ENCODE results near the gene DGKG.

The DGKG gene

GRCh38 chr3:186132487-186132886 lies 229.5 kb downstream of the DGKG start:
- no peak for DNase-seq (ENCODE audit: extremely low read depth, low read depth)
- TF ChIP-seq CTCF (IDR thresholded peaks at IDR 0.05; ENCODE audit: low read depth, low read length), result no peak

DNA sequence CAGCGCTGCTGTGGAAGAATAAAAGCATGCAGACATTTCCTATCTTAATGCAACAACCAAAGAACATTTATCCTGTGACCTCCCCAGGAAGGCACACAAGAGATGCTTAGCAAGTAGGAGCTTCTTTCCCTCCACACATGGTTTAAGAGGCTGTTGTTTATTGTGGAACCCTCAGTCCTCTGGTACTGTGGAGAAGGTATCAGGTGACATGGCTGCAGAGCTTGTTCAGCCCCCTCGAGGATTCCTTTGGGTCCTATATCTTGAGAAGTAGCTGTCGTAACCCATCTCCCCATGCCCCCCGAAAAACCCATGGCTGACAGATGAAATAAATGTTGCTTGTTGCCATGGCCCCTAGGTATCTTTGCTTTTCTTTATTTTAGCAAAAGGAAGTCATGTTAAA lies 232.8 kb downstream of the DGKG start:
- no peak for DNase-seq (ENCODE audit: extremely low read depth, low read depth)
- TF ChIP-seq CTCF (IDR thresholded peaks at IDR 0.05; ENCODE audit: low read depth, low read length), result no peak

- no peak for TF ChIP-seq CTCF (IDR thresholded peaks at IDR 0.05; ENCODE audit: low read depth, low read length)
- DNase-seq (ENCODE audit: extremely low read depth, low read depth), result no peak
These were observed 233.9 kb downstream of the DGKG start for GRCh38 chr3:186128158-186128557.

- TF ChIP-seq CTCF (IDR thresholded peaks at IDR 0.05; ENCODE audit: low read depth, low read length), result no peak
- no peak for DNase-seq (ENCODE audit: extremely low read depth, low read depth)
These were observed 234.6 kb downstream of the DGKG start for GRCh38 chr3:186127463-186127862.

- DNase-seq (ENCODE audit: extremely low read depth, low read depth), result no peak
- no peak for TF ChIP-seq CTCF (IDR thresholded peaks at IDR 0.05; ENCODE audit: low read depth, low read length)
These were observed 236.9 kb downstream of the DGKG start for GRCh38 chr3:186125118-186125517.

DNA sequence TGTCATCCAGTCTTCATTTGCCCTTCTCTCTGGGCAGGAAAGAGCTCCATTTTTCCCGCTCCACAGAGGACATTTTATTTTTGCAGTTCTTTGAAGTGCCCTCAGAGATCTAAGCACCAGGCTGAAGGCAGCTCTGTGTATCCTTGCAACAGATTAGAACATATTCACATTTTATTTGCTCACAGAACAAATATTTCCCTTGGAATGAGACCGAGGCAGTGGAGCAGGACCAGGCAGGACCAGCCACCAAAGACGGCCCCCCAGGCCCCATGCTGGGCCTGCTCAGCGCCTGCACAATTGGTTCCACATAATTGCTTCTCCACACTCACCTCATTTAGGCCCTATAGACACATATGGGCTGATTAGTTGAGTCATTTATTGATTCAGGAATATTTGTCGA lies 237.4 kb downstream of the DGKG start:
- TF ChIP-seq CTCF (IDR thresholded peaks at IDR 0.05; ENCODE audit: low read depth, low read length), result no peak
- DNase-seq (ENCODE audit: extremely low read depth, low read depth), result no peak

DNA sequence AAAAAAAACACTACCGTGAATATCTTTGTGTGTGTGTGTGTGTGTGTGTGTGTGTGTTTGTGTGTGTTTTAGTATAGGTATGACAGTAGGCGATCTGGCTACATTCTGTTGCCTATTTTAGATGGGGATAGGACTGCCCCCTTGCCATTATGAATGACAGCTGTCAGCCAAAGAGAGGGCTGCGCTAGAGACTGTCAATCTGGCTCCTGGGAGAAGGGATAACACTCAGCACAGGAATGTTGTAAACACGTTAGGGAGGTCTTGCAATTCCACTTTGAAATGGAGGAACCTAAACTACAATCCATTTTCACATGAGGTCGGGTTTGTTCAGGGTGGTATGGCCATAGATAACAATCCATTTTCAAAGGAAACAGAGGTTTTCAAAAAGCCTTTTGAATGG lies 239.0 kb downstream of the DGKG start:
- DNase-seq (ENCODE audit: extremely low read depth, low read depth), result no peak

More for the DNA sequence above, 239.0 kb downstream of the DGKG start:
- TF ChIP-seq CTCF (IDR thresholded peaks at IDR 0.05; ENCODE audit: low read depth, low read length), result no peak

Data from AG09319 (cell line).